GM12892 (cell line): ENCODE measurements around the gene RAD50.
"Not testable (repeated sequence)": the region's sequence is repeated elsewhere in the genome, so short reads cannot be mapped to it uniquely, and the experiment has no call there.

Source experiments
- POLR2A ChIP-seq: IDR thresholded peaks from 2 replicates; pipeline ENCODE4 v1.6.1; 2011; ENCODE audit warnings: low read depth, low read length, control low read depth
- POLR2AphosphoS5 ChIP-seq: IDR thresholded peaks from 2 replicates; pipeline ENCODE4 v1.6.1; 2011; ENCODE audit warnings: low read depth, low read length, control low read depth

- not testable (repeated sequence) for TF ChIP-seq POLR2A, POLR2AphosphoS5
These were observed 7.8 kb downstream of the RAD50 start for GRCh38 chr5:132564555-132564954.
